KMS-11 (cell line): ENCODE results near the gene HS6ST2.

ENCODE experiments used
- H2AFZ ChIP-seq: fragments of 200-600 bp; sonication (generic); 2 replicates; pipeline ENCODE4 v1.6.1; 2016; ENCODE audit warnings: antibody characterized with exemption, mixed run types, low read depth
- H3K27ac ChIP-seq: fragments of 200-600 bp; sonication (generic); 2 replicates; pipeline ENCODE4 v1.6.1; 2016; ENCODE audit warnings: mild to moderate bottlenecking, mixed run types
- H3K27me3 ChIP-seq: fragments of 200-600 bp; sonication (generic); 2 replicates; pipeline ENCODE4 v1.6.1; 2017; ENCODE audit warnings: mild to moderate bottlenecking, low read depth, mixed run types, moderate library complexity; ENCODE audit not compliant: insufficient read depth
- H3K36me3 ChIP-seq: fragments of 200-600 bp; sonication (generic); 2 replicates; pipeline ENCODE4 v1.6.1; 2017; ENCODE audit warnings: mild to moderate bottlenecking, mixed run types; ENCODE audit not compliant: insufficient read depth
- H3K4me1 ChIP-seq: fragments of 200-600 bp; sonication (generic); 2 replicates; pipeline ENCODE4 v1.6.1; 2016; ENCODE audit warnings: mild to moderate bottlenecking, low read depth, mixed run types; ENCODE audit not compliant: poor library complexity, severe bottlenecking
- H3K4me2 ChIP-seq: fragments of 200-600 bp; sonication (generic); 2 replicates; pipeline ENCODE4 v1.7.0; 2016; ENCODE audit warnings: mild to moderate bottlenecking, mixed run types
- H3K4me3 ChIP-seq: fragments of 200-600 bp; sonication (generic); IDR thresholded peaks from 2 replicates; pipeline ENCODE4 v1.6.1; 2017; ENCODE audit warnings: low read depth, low read length, mixed read lengths; ENCODE audit not compliant: insufficient read depth
- H3K79me2 ChIP-seq: fragments of 200-600 bp; sonication (generic); 2 replicates; pipeline ENCODE4 v1.6.1; 2016; ENCODE audit warnings: low read depth, mixed run types; ENCODE audit not compliant: insufficient read depth
- H3K9ac ChIP-seq: fragments of 200-600 bp; sonication (generic); 2 replicates; pipeline ENCODE4 v1.6.1; 2016; ENCODE audit warnings: mild to moderate bottlenecking, mixed run types
- H4K20me1 ChIP-seq: fragments of 200-600 bp; sonication (generic); 2 replicates; pipeline ENCODE4 v1.6.1; 2016; ENCODE audit warnings: mild to moderate bottlenecking, mixed run types; ENCODE audit not compliant: insufficient read depth
- TF ChIP-seq, protein P1 (sequence below): fragments of 200-600 bp; sonication (generic); conservative IDR thresholded peaks from 2 replicates; pipeline ENCODE4 v1.6.1; 2017; ENCODE audit warnings: low read depth, mild to moderate bottlenecking, antibody characterized with exemption, low read length, moderate library complexity, mixed read lengths

Gene HS6ST2

GRCh38 chrX:132766452-132766851, 192.0 kb downstream of the HS6ST2 start:
- TF ChIP-seq, protein P1, sequence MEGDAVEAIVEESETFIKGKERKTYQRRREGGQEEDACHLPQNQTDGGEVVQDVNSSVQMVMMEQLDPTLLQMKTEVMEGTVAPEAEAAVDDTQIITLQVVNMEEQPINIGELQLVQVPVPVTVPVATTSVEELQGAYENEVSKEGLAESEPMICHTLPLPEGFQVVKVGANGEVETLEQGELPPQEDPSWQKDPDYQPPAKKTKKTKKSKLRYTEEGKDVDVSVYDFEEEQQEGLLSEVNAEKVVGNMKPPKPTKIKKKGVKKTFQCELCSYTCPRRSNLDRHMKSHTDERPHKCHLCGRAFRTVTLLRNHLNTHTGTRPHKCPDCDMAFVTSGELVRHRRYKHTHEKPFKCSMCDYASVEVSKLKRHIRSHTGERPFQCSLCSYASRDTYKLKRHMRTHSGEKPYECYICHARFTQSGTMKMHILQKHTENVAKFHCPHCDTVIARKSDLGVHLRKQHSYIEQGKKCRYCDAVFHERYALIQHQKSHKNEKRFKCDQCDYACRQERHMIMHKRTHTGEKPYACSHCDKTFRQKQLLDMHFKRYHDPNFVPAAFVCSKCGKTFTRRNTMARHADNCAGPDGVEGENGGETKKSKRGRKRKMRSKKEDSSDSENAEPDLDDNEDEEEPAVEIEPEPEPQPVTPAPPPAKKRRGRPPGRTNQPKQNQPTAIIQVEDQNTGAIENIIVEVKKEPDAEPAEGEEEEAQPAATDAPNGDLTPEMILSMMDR = no peak
- Histone ChIP-seq H3K36me3 (no peaks in the 10 kb centered on the region), H3K27me3 (no peaks in the 10 kb centered on the region), H3K4me1 (no peaks in the 10 kb centered on the region), H2AFZ (no peak overlapping the region), H3K27ac (no peak overlapping the region), H3K4me2 (no peak overlapping the region), H3K79me2 (no peaks in the 10 kb centered on the region), H4K20me1 (no peaks in the 10 kb centered on the region), H3K9ac (no peak overlapping the region), H3K4me3 (no peak overlapping the region)

DNA sequence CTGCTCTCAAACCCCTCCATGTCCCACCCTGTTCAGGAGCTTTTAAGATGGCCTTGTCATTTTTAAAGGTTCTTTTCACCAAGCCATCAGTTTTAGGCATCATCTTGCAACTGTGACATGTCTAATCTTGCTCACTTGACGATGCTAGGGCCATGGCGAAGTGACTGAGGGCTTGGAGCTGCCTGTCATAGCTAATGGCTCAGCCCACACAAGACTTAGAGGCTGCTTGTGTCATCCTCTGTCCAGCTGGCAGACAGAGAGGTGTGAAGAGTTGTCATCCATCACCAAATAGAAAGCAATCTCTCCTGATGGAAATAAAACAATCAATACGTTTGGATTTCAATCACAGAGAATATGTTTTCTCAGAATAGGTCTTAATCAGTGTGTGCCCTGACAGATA, 194.9 kb downstream of the HS6ST2 start:
- Histone ChIP-seq H3K4me3 (no peak overlapping the region), H3K79me2 (no peaks in the 10 kb centered on the region), H3K36me3 (no peaks in the 10 kb centered on the region), H2AFZ (no peak overlapping the region), H3K4me1 (no peaks in the 10 kb centered on the region), H3K27me3 (no peaks in the 10 kb centered on the region), H3K4me2 (no peak overlapping the region), H3K9ac (no peak overlapping the region), H4K20me1 (no peaks in the 10 kb centered on the region), H3K27ac (no peak overlapping the region)
- TF ChIP-seq, protein P1 = no peak

GRCh38 chrX:132758759-132759158, 199.7 kb downstream of the HS6ST2 start:
- Histone ChIP-seq H2AFZ (no peak overlapping the region), H3K27me3 (no peaks in the 10 kb centered on the region), H3K27ac (no peak overlapping the region), H3K36me3 (no peaks in the 10 kb centered on the region), H3K9ac (no peak overlapping the region), H3K4me3 (no peak overlapping the region), H3K4me2 (no peak overlapping the region), H4K20me1 (no peaks in the 10 kb centered on the region), H3K4me1 (peaks cover 4% of the 10 kb centered on the region), H3K79me2 (no peaks in the 10 kb centered on the region)
- TF ChIP-seq, protein P1 = no peak

GRCh38 chrX:132757066-132757623, 201.3 kb downstream of the HS6ST2 start:
- no peak overlapping the region for H3K9ac ChIP-seq
- no peak overlapping the region; the same call in 1 of the 2 replicates for H2AFZ ChIP-seq
- no peaks in the 10 kb centered on the region for H3K27me3 ChIP-seq
- no peaks in the 10 kb centered on the region for H3K79me2 ChIP-seq
- no peaks in the 10 kb centered on the region for H3K36me3 ChIP-seq
- H3K4me1 ChIP-seq = peaks cover 4% of the 10 kb centered on the region
- H3K4me2 ChIP-seq = no peak overlapping the region
- TF ChIP-seq, protein P1 = no peak
- no peak overlapping the region for H3K4me3 ChIP-seq
- no peak overlapping the region; the same call in 1 of the 2 replicates for H3K27ac ChIP-seq
- no peaks in the 10 kb centered on the region for H4K20me1 ChIP-seq
